Esophagus muscularis mucosa (tissue), 4 donors: ENCODE measurements around the gene NRROS. TPM values are rescaled to one million over a fixed set of nuclear protein-coding genes. Genes with fewer than 3 reads are reported as not detected.

Experiments
- DNase-seq: peaks from one replicate; pipeline ENCODE4 v3.0.0-alpha.2; 2017; ENCODE audit errors: extremely low spot score
- H3K27ac ChIP-seq, 4 donors: fragments of 200-600 bp; sonication (generic); replicated peaks in 1 of 4; 1 replicate in 3 of 4; 2 replicates in 1 of 4; pipeline ENCODE4 v1.5.1; 2016 to 2019; ENCODE audit warnings: mild to moderate bottlenecking in 1 of 4
- H3K27me3 ChIP-seq, 4 donors: fragments of 200-600 bp; sonication (generic); one replicate each; pipeline versions ENCODE4 v1.5.1 to v1.6.0; 2016 to 2019
- H3K36me3 ChIP-seq, 4 donors: fragments of 200-600 bp; sonication (generic); one replicate each; pipeline ENCODE4 v1.5.1; 2016 to 2019
- H3K4me1 ChIP-seq, 4 donors: fragments of 200-600 bp; sonication (generic); one replicate each; pipeline ENCODE4 v1.5.1; 2016 to 2019
- H3K4me3 ChIP-seq, 4 donors: fragments of 200-600 bp; sonication (generic); 1 replicate in 2 of 4; 2 replicates in 2 of 4; pipeline ENCODE4 v1.5.1; 2016 to 2019; ENCODE audit warnings: mild to moderate bottlenecking in 4 of 4, moderate library complexity in 1 of 4
- H3K9me3 ChIP-seq, 4 donors: fragments of 200-600 bp; sonication (generic); 1 replicate in 3 of 4; 2 replicates in 1 of 4; pipeline ENCODE4 v1.5.1; 2016 to 2019
- EP300 ChIP-seq: sonication (generic); formaldehyde crosslinking; IDR thresholded peaks from one replicate; pipeline ENCODE4 v1.6.1; 2017; ENCODE audit warnings: antibody characterized with exemption
- POLR2A ChIP-seq: fragments of 450-650 bp; IDR thresholded peaks from one replicate; pipeline ENCODE4 v1.6.1; 2017; ENCODE audit warnings: antibody characterized with exemption, moderate library complexity, mild to moderate bottlenecking, low read depth
- POLR2AphosphoS5 ChIP-seq, 2 donors: sonication (generic); formaldehyde crosslinking; IDR thresholded peaks; one replicate each; pipeline ENCODE4 v1.6.1; 2017; ENCODE audit warnings: antibody characterized with exemption in 2 of 2
- WGBS: methylation state at CpG from one replicate; pipeline ENCODE4 v1.1.5; 2018; 5-methylcytosine and 5-hydroxymethylcytosine counted together
- intact Hi-C: fragments of 100-400 bp; cut with DNase I; formaldehyde crosslinking; loops from one replicate; pipeline ENCODE4 v1.15.1; 2023
- total RNA-seq, 4 donors: library from RNA; depleted of rRNA; stranded (reverse); fragments of >200 nt; gene quantifications; one replicate each; pipeline versions ENCODE4 v1.1.0 to v1.2.1, GENCODE V29; 2016
- TF ChIP-seq, protein P1 (sequence below), 3 experiments: fragments of 200-600 bp in 2 of 3; fragments of 450-650 bp in 1 of 3; sonication (generic) in 2 of 3; IDR thresholded peaks; one replicate each; pipeline ENCODE4 v1.5.1; 2017 to 2019; ENCODE audit warnings: antibody characterized with exemption in 3 of 3, mild to moderate bottlenecking in 2 of 3, moderate library complexity in 1 of 3

NRROS gene
- total RNA-seq, 4 donors from 2014 or later = 6.2 to 8.5 (median 7.3) TPM

DNA sequence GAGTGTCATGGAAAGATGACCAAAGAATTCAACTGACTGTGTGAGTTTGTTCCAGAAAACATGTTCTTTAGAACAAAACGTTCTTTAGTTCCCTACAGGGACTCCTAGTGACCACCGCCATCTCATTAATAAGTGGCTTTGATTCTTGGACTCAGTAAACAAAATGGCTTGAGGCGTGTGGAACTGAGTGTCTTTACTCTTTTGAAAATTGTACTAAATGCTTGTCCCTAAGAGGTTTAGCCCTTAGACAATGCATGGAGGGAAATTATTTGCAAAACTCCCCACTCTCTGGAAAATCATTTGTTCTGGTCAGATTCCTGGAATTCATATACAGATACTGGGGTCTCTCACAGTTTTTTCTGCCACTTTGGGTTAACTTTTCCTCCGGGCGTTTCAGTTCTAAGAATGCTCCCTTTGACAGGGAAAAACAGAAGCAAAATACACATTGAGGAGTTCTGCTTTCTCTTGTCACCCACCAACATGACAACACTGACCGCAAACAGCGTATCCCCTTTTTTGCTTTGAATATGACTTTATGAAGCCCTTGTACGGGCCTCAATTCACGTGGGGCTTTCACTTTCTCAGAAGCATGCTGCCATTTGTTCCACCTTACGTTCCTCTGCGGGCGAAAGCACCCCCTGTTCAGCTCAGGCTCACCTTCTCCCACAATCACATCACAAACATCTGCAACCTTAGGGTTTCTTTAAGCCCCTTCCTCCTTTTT is 15.3 kb upstream of the NRROS start:
- no peak for DNase-seq
- Histone ChIP-seq H3K4me3 (no peak overlapping the region), H3K27ac (peak overlapping the region; percentile 68 to 81 (median 79)), H3K9me3 (no peaks in the 10 kb centered on the region), H3K4me1 (peaks cover 12 to 34% (median 33%) of the 10 kb centered on the region in 4 donors), H3K27me3 (no peaks in the 10 kb centered on the region), H3K36me3 (no peaks in the 10 kb centered on the region)
- intact Hi-C loops = no loop called here
- 70% methylated on average over 12 of the region's 12 CpGs for WGBS
- TF ChIP-seq EP300 = peak; percentile 42
- peak in 1 of 2 donors; percentile 55 for TF ChIP-seq POLR2AphosphoS5 (IDR thresholded peaks at IDR 0.05)
- TF ChIP-seq POLR2A = no peak
- TF ChIP-seq, protein P1, sequence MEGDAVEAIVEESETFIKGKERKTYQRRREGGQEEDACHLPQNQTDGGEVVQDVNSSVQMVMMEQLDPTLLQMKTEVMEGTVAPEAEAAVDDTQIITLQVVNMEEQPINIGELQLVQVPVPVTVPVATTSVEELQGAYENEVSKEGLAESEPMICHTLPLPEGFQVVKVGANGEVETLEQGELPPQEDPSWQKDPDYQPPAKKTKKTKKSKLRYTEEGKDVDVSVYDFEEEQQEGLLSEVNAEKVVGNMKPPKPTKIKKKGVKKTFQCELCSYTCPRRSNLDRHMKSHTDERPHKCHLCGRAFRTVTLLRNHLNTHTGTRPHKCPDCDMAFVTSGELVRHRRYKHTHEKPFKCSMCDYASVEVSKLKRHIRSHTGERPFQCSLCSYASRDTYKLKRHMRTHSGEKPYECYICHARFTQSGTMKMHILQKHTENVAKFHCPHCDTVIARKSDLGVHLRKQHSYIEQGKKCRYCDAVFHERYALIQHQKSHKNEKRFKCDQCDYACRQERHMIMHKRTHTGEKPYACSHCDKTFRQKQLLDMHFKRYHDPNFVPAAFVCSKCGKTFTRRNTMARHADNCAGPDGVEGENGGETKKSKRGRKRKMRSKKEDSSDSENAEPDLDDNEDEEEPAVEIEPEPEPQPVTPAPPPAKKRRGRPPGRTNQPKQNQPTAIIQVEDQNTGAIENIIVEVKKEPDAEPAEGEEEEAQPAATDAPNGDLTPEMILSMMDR (IDR thresholded peaks at IDR 0.05) = no peak

DNA sequence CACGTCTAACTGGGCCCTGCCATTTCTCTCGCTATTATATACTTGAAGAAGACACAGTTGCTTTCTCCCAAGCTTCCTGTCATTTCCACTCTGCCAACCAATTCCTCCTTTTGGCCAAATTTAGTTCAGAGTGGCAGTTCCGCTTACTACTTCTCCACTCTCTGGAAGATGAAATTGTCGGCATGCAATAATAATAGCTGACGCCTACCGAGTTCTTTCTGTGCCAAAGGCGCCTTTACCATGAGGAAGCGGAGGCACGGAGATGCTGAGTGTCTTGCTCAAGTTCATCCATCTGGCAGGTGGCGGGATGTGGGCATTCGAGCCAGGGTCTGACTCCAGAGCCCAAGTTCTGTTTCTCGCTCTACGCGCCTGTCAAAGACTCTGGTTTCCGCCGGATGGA is 14.6 kb upstream of the NRROS start:
- no peak for TF ChIP-seq POLR2AphosphoS5 (IDR thresholded peaks at IDR 0.05)
- TF ChIP-seq, protein P1 (IDR thresholded peaks at IDR 0.05) = no peak
- TF ChIP-seq EP300 = no peak
- TF ChIP-seq POLR2A = no peak
- intact Hi-C loops = no loop called here
- peak overlapping the region; percentile 68 to 81 (median 79) for H3K27ac ChIP-seq
- H3K4me3 ChIP-seq = no peak overlapping the region
- no peak for DNase-seq
- peaks cover 11 to 31% (median 28%) of the 10 kb centered on the region in 4 donors for H3K4me1 ChIP-seq
- 88% methylated on average over 14 of the region's 16 CpGs for WGBS
- no peaks in the 10 kb centered on the region for H3K36me3 ChIP-seq
- no peaks in the 10 kb centered on the region for H3K27me3 ChIP-seq
- H3K9me3 ChIP-seq = no peaks in the 10 kb centered on the region

DNA sequence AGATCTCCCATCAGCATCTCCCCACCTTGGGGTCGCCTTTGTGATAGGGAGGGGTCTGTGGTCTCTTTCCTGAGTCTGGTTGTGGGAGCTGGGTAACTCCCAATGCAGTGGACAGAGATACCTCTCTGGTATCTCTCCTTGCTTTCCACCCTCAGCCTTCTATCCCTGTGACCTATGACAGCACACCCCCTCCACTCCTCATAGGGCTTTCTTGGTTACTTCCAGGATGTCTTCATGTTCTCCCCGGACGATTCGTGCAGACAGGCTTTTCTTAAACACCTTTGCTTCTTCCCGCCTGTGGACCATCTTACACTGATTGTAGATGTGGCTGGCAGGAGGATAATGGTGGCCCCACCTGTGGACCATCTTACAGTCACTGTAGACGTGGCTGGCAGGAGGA is 14.2 kb upstream of the NRROS start:
- Histone ChIP-seq H3K4me3 (no peak overlapping the region), H3K36me3 (no peaks in the 10 kb centered on the region), H3K9me3 (no peaks in the 10 kb centered on the region), H3K4me1 (peaks cover 7 to 26% (median 23%) of the 10 kb centered on the region in 4 donors), H3K27ac (peak overlapping the region; percentile 68 to 81 (median 79)), H3K27me3 (no peaks in the 10 kb centered on the region)
- 87% methylated on average over 6 of the region's 6 CpGs for WGBS
- TF ChIP-seq, protein P1 (IDR thresholded peaks at IDR 0.05) = no peak
- no peak for TF ChIP-seq POLR2A
- TF ChIP-seq POLR2AphosphoS5 (IDR thresholded peaks at IDR 0.05) = no peak
- no peak for TF ChIP-seq EP300
- intact Hi-C loops = no loop called here
- no peak for DNase-seq

DNA sequence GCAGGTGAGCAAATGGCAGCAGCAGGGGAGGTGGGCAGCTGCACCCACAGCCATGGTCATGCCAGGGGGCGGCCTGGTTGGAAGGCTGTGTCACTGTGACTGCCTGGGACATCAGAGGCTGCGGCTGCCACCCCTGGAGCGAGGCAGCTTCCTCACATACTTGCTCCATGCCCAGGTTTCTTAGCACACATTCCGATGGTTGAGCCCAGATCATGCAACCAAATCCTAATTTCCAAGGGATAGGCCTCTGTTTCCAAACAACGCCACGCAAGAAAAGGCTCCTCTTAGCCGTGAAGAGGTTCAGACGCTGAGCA is 11.6 kb upstream of the NRROS start:
- H3K4me3 ChIP-seq = no peak overlapping the region
- peak overlapping the region in 1 of 4 donors; percentile 34 for H3K27ac ChIP-seq
- WGBS = 92% methylated on average over 5 of the region's 8 CpGs
- H3K36me3 ChIP-seq = no peaks in the 10 kb centered on the region
- peaks cover 14 to 32% (median 26%) of the 10 kb centered on the region in 4 donors for H3K4me1 ChIP-seq
- intact Hi-C loops = no loop called here
- no peak for DNase-seq
- no peaks in the 10 kb centered on the region for H3K27me3 ChIP-seq
- no peaks in the 10 kb centered on the region for H3K9me3 ChIP-seq
- no peak for TF ChIP-seq EP300
- TF ChIP-seq, protein P1 (IDR thresholded peaks at IDR 0.05) = no peak

DNA sequence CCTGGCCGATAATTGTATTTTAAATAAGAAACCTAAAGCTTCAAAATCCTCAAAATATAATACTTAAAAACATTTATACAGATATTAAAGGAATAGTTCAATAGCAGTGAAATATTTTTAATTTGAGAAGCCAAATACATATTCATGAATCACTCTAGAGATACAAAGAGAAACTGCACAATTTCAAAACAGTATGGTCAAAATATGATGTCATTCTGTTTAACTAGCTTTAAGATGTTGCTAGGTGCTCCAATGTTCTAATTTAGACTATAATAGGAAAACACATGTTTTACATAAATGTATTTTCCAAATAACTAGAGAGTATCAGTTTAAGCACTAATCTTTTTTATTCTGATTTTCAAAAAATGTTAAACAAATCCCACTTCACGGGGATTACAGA is 10.3 kb upstream of the NRROS start:
- intact Hi-C loops = no loop called here
- no peaks in the 10 kb centered on the region for H3K9me3 ChIP-seq

More for the DNA sequence above, 10.3 kb upstream of the NRROS start:
- Histone ChIP-seq H3K27me3 (no peaks in the 10 kb centered on the region), H3K27ac (peak overlapping the region in 1 of 4 donors; percentile 11), H3K4me1 (peaks cover 18 to 32% (median 28%) of the 10 kb centered on the region in 4 donors), H3K36me3 (no peaks in the 10 kb centered on the region), H3K4me3 (no peak overlapping the region)
- 92% methylated on average over 2 of the region's 2 CpGs for WGBS
- no peak for TF ChIP-seq POLR2A
- no peak for TF ChIP-seq EP300
- TF ChIP-seq, protein P1 (IDR thresholded peaks at IDR 0.05) = no peak
- TF ChIP-seq POLR2AphosphoS5 (IDR thresholded peaks at IDR 0.05) = no peak
- no peak for DNase-seq
